Neural crest cell (in vitro differentiated cells): Measurements from ENCODE around the gene TACR1. TPM values are rescaled to one million over a fixed set of nuclear protein-coding genes. Genes with fewer than 3 reads are reported as not detected.

Experiments
- DNase-seq: peaks from one replicate; pipeline ENCODE4 v3.0.0; 2021; ENCODE audit warnings: low read depth, mixed read lengths, low spot score
- H3K27ac Mint-ChIP-seq: one replicate; pipeline ENCODE4 v1.8.0; 2021; ENCODE audit warnings: mild to moderate bottlenecking, mixed read lengths; ENCODE audit not compliant: unreplicated experiment
- H3K27me3 Mint-ChIP-seq: 2 replicates; pipeline ENCODE4 v1.8.0; 2021; ENCODE audit warnings: low read depth, mild to moderate bottlenecking, mixed read lengths
- H3K36me3 Mint-ChIP-seq: 2 replicates; pipeline ENCODE4 v1.8.0; 2021; ENCODE audit warnings: low read depth, mild to moderate bottlenecking, mixed read lengths
- H3K4me1 Mint-ChIP-seq: 2 replicates; pipeline ENCODE4 v1.8.0; 2021; ENCODE audit warnings: mixed read lengths
- H3K4me3 Mint-ChIP-seq: one replicate; pipeline ENCODE4 v1.8.0; 2021; ENCODE audit warnings: mild to moderate bottlenecking, mixed read lengths
- H3K9me3 Mint-ChIP-seq: 2 replicates; pipeline ENCODE4 v1.8.0; 2021; ENCODE audit warnings: mixed read lengths
- CTCF ChIP-seq: fragments of 200-600 bp; sonication (generic); conservative IDR thresholded peaks from 2 replicates; pipeline ENCODE4 v1.5.0; 2021; ENCODE audit warnings: antibody characterized with exemption, mild to moderate bottlenecking
- total RNA-seq: library from RNA; stranded (reverse); gene quantifications from 2 replicates; pipeline ENCODE4 v1.2.1, GENCODE V29; 2021

The TACR1 gene
- total RNA-seq, 1 donor from 2014 or later = 0.30 TPM

DNA sequence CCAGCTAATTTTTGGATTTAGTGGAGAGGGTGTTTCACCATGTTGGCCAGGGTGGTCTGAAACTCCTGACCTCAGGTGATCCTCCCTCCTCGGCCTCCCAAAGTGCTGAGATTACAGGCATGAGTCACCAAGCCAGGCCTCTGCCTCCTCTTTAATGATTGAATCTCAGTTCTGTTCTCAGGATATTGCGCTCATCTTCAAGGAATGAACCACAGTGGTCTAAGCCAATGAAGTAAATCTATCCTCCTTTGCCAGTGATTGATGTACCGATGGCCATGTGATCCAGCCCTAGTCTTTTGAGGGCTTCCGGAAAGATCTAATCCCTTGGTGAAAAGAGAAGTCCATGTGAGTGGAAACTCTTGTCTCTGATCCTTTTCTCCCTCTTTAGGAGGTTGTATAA, 192.3 kb downstream of the TACR1 start:
- DNase-seq = no peak
- Mint-ChIP-seq H3K36me3 (peaks cover 3% of the 10 kb centered on the region), H3K4me1 (no peaks in the 10 kb centered on the region), H3K27ac (no peak overlapping the region), H3K4me3 (no peak overlapping the region), H3K9me3 (peaks cover 3% of the 10 kb centered on the region), H3K27me3 (no peaks in the 10 kb centered on the region)
- TF ChIP-seq CTCF = no peak

- no peak for DNase-seq
- no peak overlapping the region for H3K27ac Mint-ChIP-seq
- no peak for TF ChIP-seq CTCF
- H3K4me3 Mint-ChIP-seq = no peak overlapping the region
- peaks cover 3% of the 10 kb centered on the region for H3K36me3 Mint-ChIP-seq
- no peaks in the 10 kb centered on the region for H3K4me1 Mint-ChIP-seq
- no peaks in the 10 kb centered on the region for H3K27me3 Mint-ChIP-seq
- peaks cover 3% of the 10 kb centered on the region for H3K9me3 Mint-ChIP-seq
These were observed 193.3 kb downstream of the TACR1 start for GRCh38 chr2:75006041-75006440.

GRCh38 chr2:75003773-75004172, 195.5 kb downstream of the TACR1 start:
- TF ChIP-seq CTCF = no peak
- no peak for DNase-seq
- Mint-ChIP-seq H3K36me3 (peaks cover 3% of the 10 kb centered on the region), H3K27me3 (no peaks in the 10 kb centered on the region), H3K4me1 (peaks cover 8% of the 10 kb centered on the region), H3K27ac (no peak overlapping the region), H3K9me3 (peaks cover 3% of the 10 kb centered on the region), H3K4me3 (no peak overlapping the region)

DNA sequence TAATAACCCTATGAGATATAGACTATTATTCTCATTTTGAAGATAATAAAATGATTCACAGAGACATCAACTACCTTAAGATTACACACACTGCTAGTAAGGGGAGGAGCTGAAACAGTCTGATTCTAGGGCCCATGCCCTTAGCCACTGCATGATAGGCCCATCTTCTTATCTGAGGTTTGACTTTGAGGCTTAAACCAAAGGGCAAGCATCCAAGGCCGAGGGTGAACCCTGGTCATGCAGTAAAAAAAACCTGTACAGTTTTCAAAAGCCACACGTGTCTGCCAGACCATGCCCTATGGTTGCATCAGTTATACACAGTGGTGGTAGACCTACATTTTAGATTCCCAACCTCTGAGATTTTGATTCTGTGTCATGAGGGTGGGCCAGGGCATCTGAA, 196.0 kb downstream of the TACR1 start:
- DNase-seq = no peak
- H3K27me3 Mint-ChIP-seq = no peaks in the 10 kb centered on the region
- H3K9me3 Mint-ChIP-seq = peaks cover 3% of the 10 kb centered on the region
- peaks cover 4% of the 10 kb centered on the region for H3K36me3 Mint-ChIP-seq
- no peak for TF ChIP-seq CTCF
- H3K4me3 Mint-ChIP-seq = no peak overlapping the region
- peaks cover 8% of the 10 kb centered on the region for H3K4me1 Mint-ChIP-seq
- no peak overlapping the region for H3K27ac Mint-ChIP-seq

DNA sequence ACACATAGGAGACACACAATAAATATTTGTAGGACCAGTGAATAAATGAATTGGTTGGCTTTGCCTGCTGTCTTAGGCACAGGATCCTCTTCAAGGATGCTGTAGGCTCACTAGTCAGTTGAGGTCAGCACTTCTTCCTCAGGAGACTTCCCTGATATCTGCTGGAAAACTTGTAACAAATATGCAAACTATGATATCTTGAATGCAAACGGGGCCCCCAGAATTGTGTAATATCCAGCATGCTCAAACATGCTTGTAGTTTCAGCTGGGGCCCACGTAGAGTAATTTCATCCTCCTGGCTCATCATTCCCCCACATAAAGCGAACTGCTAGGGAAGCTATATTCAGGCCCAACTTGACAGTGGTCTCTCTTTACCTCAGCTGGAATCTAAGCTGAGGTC, 197.3 kb downstream of the TACR1 start:
- no peak for DNase-seq
- Mint-ChIP-seq H3K27me3 (no peaks in the 10 kb centered on the region), H3K9me3 (peaks cover 6% of the 10 kb centered on the region), H3K4me1 (peaks cover 8% of the 10 kb centered on the region), H3K27ac (no peak overlapping the region), H3K4me3 (no peak overlapping the region), H3K36me3 (peaks cover 3% of the 10 kb centered on the region)
- TF ChIP-seq CTCF = no peak

- Mint-ChIP-seq H3K36me3 (peaks cover 3% of the 10 kb centered on the region), H3K27me3 (no peaks in the 10 kb centered on the region), H3K4me3 (no peak overlapping the region), H3K9me3 (peaks cover 4% of the 10 kb centered on the region), H3K4me1 (peaks cover 8% of the 10 kb centered on the region), H3K27ac (no peak overlapping the region)
- TF ChIP-seq CTCF = no peak
- DNase-seq = no peak
These were observed 199.9 kb downstream of the TACR1 start for GRCh38 chr2:74999468-74999867.
